HG03575 (cell line): ENCODE data around the gene SEMA5B.

Experiments
- ATAC-seq: cut with Tn5 transposase; IDR thresholded peaks from one replicate; pipeline ENCODE4 v1.9.1; 2021; ENCODE audit not compliant: unreplicated experiment, insufficient number of reproducible peaks, low FRiP score; ENCODE audit errors: extremely low read depth

The SEMA5B gene

GRCh38 chr3:123002749-123003497 is 24.6 kb downstream of the SEMA5B start:
- no peak for ATAC-seq

- ATAC-seq = no peak
Measured at GRCh38 chr3:123002100-123002748, 25.3 kb downstream of the SEMA5B start.

DNA sequence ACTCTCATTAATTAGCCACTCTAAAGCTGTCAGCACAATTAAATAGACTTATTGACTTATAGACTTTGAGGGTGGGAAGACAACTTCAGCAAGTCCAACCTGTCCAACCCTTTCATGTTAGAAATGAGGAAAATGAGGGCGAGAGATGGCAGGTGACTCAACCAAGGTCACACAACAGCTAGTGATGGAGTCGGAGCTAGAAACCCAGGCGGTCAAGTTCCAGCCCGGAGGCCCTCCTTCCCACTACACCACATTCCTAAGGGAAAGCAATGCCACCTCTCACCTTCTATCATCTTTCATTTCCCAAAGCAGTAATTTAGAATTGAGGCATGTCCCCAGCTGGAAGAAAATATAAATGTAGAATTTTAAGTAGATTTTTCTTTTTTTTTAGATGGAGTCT is 28.7 kb downstream of the SEMA5B start:
- no peak for ATAC-seq

DNA sequence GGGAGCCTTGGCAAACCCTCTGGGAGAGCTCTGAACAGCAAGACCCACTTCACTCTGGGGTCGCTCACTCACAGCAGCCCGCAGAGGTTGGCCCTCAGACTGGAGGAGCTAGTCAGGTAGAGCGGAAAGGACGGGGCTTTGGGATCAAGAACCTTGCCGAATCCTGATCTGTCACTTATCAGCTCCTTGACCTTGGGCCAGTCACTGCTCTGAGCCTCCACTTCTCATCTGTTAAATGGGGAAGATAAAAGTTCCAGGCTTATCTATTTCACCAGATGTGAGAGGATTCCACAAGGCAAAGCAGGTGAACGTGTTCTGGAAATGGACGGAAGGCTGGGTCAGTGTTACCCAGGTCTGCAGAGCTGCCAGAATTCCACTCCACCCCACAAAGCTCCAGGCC is 29.4 kb downstream of the SEMA5B start:
- ATAC-seq = no peak

GRCh38 chr3:122996038-122996580 is 31.5 kb downstream of the SEMA5B start:
- ATAC-seq = no peak

GRCh38 chr3:122994954-122995353 is 32.6 kb downstream of the SEMA5B start:
- ATAC-seq = no peak

- ATAC-seq = no peak
Measured at GRCh38 chr3:122993124-122993978, 34.2 kb downstream of the SEMA5B start.

DNA sequence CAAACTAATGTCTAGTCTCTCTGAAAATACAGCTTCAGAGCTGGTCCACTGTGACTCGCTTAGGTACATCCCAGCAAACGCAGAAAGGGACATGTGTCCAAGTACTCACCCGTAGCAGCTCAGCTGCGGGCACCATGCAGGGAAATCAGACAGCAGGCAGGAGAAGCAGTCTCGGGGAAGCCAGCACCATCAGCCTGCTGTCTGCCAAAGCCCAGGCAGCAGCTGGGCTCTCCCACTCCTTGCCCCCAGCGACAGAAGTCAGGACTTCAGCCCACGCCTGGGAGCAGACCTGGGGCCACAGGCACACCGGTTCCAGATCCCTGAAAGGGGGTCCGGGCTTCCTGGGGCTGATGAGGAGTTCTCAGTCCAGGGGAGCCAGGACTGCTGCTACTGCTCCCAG is 34.9 kb downstream of the SEMA5B start:
- ATAC-seq = no peak

DNA sequence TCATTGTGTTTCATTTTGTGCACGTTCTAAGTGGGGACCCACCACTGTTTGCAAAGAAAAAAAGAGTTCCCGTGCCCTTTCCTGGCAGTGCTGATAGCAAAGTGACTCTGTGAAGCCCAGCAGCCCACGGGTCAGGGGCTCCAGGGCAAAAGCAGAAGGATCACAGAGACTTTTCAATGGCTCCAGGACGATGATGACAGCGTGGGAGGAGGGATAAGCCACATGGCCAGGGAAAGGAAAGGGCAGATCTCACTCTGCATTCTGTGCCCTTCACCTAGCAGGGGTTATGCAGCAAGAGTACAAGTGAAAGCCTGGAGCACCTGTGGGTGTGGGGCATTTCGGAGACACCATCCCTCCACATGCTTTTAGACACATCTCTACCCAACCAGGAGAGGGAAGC is 35.4 kb downstream of the SEMA5B start:
- no peak for ATAC-seq

DNA sequence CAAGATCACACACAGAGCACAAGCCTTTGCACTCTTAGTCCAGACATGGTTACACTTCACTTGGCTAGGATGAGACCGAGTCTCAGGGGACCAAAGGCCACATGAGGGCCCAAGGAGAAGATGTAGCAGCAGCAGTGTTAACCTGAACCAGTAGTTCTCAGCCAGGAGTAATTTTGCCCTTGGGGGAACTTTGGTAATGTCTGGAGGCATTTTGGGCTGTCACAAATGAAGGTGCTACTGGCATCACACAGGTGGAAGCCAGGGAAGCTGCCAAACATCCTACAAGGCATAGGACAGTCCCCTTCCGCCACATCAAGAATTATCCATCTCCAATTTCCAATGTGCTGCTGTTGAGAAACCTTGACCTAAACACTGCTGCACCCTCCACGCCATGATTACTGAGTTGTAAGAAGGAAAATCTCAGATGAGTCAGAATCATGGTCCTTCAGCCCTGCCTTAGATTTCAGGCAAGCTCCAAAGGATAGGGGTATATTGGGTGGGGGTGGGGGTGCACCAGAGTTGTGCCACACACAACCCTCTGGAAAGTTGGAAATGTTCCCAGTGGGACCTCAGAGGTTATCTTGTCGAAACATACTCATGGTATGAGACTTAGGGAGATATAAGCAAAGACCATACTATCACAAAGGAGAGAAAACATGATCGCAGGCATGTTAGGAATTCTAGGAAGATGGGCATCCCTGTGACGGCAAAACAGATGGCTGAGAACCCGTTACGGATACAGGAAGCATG is 36.2 kb downstream of the SEMA5B start:
- no peak for ATAC-seq

GRCh38 chr3:122989856-122990575 is 37.5 kb downstream of the SEMA5B start:
- ATAC-seq = no peak

DNA sequence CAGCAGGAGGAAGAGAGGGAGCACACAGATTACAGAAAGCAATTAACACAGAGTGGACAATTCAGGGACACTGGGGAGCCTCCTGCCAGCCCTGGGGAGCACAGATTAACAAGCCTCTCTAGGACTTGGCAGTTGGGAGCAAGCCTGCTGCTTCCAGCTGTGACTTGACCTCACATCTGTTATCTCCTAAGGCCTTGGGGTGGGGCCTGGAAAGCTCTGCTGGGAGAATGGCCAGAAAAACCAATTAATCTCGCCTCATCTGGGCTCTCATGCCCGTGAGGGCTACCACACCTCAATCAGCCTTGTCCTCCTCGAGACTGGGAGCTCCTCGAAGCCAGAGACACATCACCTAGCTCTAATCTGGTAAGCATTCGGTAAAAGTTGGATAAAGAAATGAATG is 39.1 kb downstream of the SEMA5B start:
- no peak for ATAC-seq

- no peak for ATAC-seq
Measured at GRCh38 chr3:122987736-122988319, 39.7 kb downstream of the SEMA5B start.

DNA sequence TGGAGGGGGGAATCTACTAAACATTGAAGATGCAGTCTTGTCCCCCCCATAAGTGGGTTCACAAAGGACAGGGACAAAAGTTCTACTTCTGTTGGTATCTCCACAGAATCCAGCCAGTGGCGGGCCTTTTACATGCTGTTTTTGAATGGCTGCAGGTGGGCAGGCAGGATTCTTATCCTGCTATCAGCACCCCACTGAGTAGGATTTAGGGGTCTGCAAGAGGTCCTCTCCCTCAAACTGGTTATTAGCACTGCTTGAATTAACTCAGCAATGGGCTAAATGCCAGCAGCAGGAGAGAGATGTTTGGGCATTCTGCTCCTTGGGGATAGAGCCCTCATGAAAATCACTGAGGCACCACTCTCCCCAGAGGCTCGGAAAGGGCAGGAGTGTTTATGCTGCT is 40.3 kb downstream of the SEMA5B start:
- ATAC-seq = no peak

GRCh38 chr3:122986693-122987179 is 40.8 kb downstream of the SEMA5B start:
- ATAC-seq = no peak

GRCh38 chr3:122985539-122985938 is 42.0 kb downstream of the SEMA5B start:
- ATAC-seq = no peak

- no peak for ATAC-seq
Measured at GRCh38 chr3:122984650-122985049, 42.9 kb downstream of the SEMA5B start.

GRCh38 chr3:122984007-122984406 is 43.6 kb downstream of the SEMA5B start:
- ATAC-seq = no peak
